Measurements from ENCODE around the gene TBXAS1.

Gene TBXAS1

GRCh38 chr7:139808846-139809442 is 20.1 kb upstream of the TBXAS1 start:
- TF ChIP-seq, protein P1, sequence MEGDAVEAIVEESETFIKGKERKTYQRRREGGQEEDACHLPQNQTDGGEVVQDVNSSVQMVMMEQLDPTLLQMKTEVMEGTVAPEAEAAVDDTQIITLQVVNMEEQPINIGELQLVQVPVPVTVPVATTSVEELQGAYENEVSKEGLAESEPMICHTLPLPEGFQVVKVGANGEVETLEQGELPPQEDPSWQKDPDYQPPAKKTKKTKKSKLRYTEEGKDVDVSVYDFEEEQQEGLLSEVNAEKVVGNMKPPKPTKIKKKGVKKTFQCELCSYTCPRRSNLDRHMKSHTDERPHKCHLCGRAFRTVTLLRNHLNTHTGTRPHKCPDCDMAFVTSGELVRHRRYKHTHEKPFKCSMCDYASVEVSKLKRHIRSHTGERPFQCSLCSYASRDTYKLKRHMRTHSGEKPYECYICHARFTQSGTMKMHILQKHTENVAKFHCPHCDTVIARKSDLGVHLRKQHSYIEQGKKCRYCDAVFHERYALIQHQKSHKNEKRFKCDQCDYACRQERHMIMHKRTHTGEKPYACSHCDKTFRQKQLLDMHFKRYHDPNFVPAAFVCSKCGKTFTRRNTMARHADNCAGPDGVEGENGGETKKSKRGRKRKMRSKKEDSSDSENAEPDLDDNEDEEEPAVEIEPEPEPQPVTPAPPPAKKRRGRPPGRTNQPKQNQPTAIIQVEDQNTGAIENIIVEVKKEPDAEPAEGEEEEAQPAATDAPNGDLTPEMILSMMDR (IDR thresholded peaks at IDR 0.05; ENCODE audit: borderline replicate concordance, control extremely low read depth, extremely low read depth, insufficient read depth, missing control alignments), result no peak
- DNase-seq (ENCODE audit: low spot score), result no peak
- in situ Hi-C loops (cut with MboI; ENCODE audit: low sequenced_read_pairs, unreplicated experiment), result no loop called here

DNA sequence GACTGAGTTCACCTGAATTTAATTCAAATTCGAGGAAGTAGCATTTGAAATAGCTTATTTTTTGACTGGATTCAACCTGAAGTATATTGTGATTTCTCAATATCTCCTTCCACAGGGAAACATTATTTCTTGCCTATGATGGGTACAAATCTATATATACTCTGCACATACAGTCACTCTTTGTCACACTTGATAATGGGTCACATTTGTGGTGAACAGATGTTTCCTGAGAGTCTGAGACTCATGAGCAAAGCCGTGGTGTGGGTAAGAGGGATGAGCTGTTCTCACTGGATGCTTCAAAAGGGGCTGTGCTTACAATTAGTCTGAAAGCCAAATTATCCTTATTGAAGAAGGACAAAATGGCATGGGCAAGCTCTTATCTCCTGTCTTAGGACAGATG is 18.0 kb upstream of the TBXAS1 start:
- in situ Hi-C loops (cut with MboI; ENCODE audit: low sequenced_read_pairs, unreplicated experiment), result no loop called here
- DNase-seq (ENCODE audit: low spot score), result no peak
- TF ChIP-seq, protein P1 (IDR thresholded peaks at IDR 0.05; ENCODE audit: borderline replicate concordance, control extremely low read depth, extremely low read depth, insufficient read depth, missing control alignments), result no peak

- TF ChIP-seq, protein P1 (IDR thresholded peaks at IDR 0.05; ENCODE audit: borderline replicate concordance, control extremely low read depth, extremely low read depth, insufficient read depth, missing control alignments), result no peak
- DNase-seq (ENCODE audit: low spot score), result no peak
- in situ Hi-C loops (cut with MboI; ENCODE audit: low sequenced_read_pairs, unreplicated experiment), result no loop called here
Observed at GRCh38 chr7:139813151-139813550, 15.9 kb upstream of the TBXAS1 start.

DNA sequence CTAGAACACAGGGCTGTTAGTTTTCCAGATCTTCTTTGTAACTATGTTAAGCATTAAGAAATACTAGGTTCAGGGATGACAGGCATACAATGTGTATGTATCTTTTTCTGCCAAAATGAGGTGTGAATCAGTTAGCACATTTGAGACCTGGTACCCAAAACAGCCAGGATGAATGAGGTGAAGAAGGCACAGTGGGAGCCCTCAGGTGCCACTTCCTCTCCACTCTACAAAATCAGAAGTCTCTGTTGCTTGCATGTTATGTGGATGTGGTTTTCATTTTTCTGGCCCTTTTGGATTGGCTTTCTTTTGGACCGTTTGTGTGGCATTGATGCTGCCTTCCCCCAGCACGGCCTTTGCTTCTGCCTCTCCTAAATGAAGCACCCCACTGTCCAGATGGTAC is 15.4 kb upstream of the TBXAS1 start:
- in situ Hi-C loops (cut with MboI; ENCODE audit: low sequenced_read_pairs, unreplicated experiment), result no loop called here
- no peak for DNase-seq (ENCODE audit: low spot score)

DNA sequence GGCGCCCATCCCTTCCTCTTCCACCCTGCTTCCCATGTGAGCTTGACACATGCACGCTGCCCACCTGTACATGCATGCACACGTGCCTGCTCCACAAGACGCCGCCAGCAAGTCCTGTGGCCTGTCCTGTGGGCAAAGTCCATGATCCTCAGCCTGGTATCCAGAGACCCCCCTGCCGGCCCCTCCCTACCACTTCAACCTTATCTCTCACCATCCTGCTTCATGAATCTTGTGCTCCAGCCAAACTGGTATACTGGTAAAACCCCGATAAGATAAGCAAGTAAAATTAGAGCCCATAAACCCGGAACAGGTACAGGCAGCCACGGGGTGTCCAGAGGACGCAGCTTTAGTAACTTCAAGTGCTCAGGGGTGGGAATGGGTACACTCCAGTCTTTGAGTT is 11.8 kb upstream of the TBXAS1 start:
- DNase-seq (ENCODE audit: low spot score), result no peak
- TF ChIP-seq, protein P1 (IDR thresholded peaks at IDR 0.05; ENCODE audit: borderline replicate concordance, control extremely low read depth, extremely low read depth, insufficient read depth, missing control alignments), result no peak
- in situ Hi-C loops (cut with MboI; ENCODE audit: low sequenced_read_pairs, unreplicated experiment), result no loop called here

More for the DNA sequence above, 15.4 kb upstream of the TBXAS1 start:
- TF ChIP-seq, protein P1 (IDR thresholded peaks at IDR 0.05; ENCODE audit: borderline replicate concordance, control extremely low read depth, extremely low read depth, insufficient read depth, missing control alignments), result no peak

GRCh38 chr7:139820089-139820488 is 9.0 kb upstream of the TBXAS1 start:
- no peak for DNase-seq (ENCODE audit: low spot score)
- in situ Hi-C loops (cut with MboI; ENCODE audit: low sequenced_read_pairs, unreplicated experiment), result no loop called here

More at GRCh38 chr7:139820089-139820488, 9.0 kb upstream of the TBXAS1 start:
- TF ChIP-seq, protein P1 (IDR thresholded peaks at IDR 0.05; ENCODE audit: borderline replicate concordance, control extremely low read depth, extremely low read depth, insufficient read depth, missing control alignments), result no peak

Measured in GM13976 (cell line).